Measurements from ENCODE around the gene RSBN1.
A peak's percentile ranks its signal among the peaks of the same experiment; 100 is the strongest.
"Not testable (repeated sequence)": the region's sequence is repeated elsewhere in the genome, so short reads cannot be mapped to it uniquely, and the experiment has no call there.

RSBN1 gene

GRCh38 chr1:113742515-113742914, 69.8 kb downstream of the RSBN1 start:
- peak; percentile 27 for DNase-seq (ENCODE audit: low read depth)

- no peak for DNase-seq (ENCODE audit: low read depth)
Observed at GRCh38 chr1:113734357-113735055, 77.8 kb downstream of the RSBN1 start.

GRCh38 chr1:113732802-113733201, 79.5 kb downstream of the RSBN1 start:
- no peak for DNase-seq (ENCODE audit: low read depth)

- no peak for DNase-seq (ENCODE audit: low read depth)
Observed at GRCh38 chr1:113721010-113721409, 91.3 kb downstream of the RSBN1 start.

- not testable (repeated sequence) for DNase-seq (ENCODE audit: low read depth)
Observed at GRCh38 chr1:113718621-113719020, 93.7 kb downstream of the RSBN1 start.

GRCh38 chr1:113717506-113717905, 94.8 kb downstream of the RSBN1 start:
- DNase-seq (ENCODE audit: low read depth): not testable (repeated sequence)

GRCh38 chr1:113714606-113715269, 97.5 kb downstream of the RSBN1 start:
- DNase-seq (ENCODE audit: low read depth): no peak

All from ELR (cell line).